ENCODE measurements around the gene USP10. TPM values are rescaled to one million over a fixed set of nuclear protein-coding genes. Genes with fewer than 3 reads are reported as not detected.

Gene USP10
- total RNA-seq, 1 experiment from 2014 or later, result 50.4 TPM

DNA sequence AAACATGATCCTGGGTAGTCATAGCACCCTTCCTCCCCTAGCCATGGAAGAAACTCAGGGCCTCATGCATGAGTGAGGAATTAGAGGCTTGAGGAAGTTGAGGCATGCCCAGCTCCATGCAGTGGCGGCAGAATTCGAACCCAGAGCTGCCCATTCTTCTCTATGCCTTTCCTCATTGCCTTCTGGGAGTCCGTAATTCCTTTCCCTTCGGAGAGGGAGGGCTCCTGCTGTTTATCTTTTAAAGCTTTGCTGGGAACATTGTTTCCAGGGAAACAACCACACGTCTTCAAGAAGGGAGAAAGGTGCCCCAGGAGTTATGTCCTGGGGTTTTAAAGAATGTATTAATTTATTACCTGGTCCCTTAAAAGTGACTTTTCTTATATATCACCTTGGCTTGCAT, 128.5 kb downstream of the USP10 start:
- intact Hi-C loops (cut with micrococcal nuclease), result no loop called here
- CTCF ChIA-PET, result no interaction called here
- Histone ChIP-seq H3K4me2 (ENCODE audit: low read length) (peak overlapping the region; percentile 29; the same call in 1 of the 2 replicates), H3K27ac (ENCODE audit: low read length) (no peak overlapping the region), H3K27me3 (ENCODE audit: low read length) (no peaks in the 10 kb centered on the region), H3K4me3 (ENCODE audit: low read length) (no peak overlapping the region), H3K36me3 (ENCODE audit: low read depth, low read length) (no peaks in the 10 kb centered on the region), H3K4me1 (ENCODE audit: insufficient read depth, low read length) (peaks cover 19% of the 10 kb centered on the region), H3K79me2 (ENCODE audit: low read length) (no peaks in the 10 kb centered on the region), H3K9ac (ENCODE audit: low read length) (no peak overlapping the region), H4K20me1 (ENCODE audit: low read length) (no peaks in the 10 kb centered on the region), H3K9me3 (ENCODE audit: low read length) (no peaks in the 10 kb centered on the region), H3K9me2 (replicated peaks; ENCODE audit: low read length) (no peaks in the 10 kb centered on the region), H3F3A (ENCODE audit: low read length, unreplicated experiment) (no peaks in the 10 kb centered on the region), H2AFZ (ENCODE audit: low read length) (no peak overlapping the region)
- ATAC-seq (no peak), DNase-seq (no peak)
- POLR2A ChIA-PET (ENCODE audit: unreplicated experiment), result no interaction called here
- BruUV-seq (replicated peaks), result no TSS peak
- TF ChIP-seq EZH2phosphoT487 (IDR thresholded peaks at IDR 0.05; ENCODE audit: borderline replicate concordance, low read length) (no peak), EZH2 (IDR thresholded peaks at IDR 0.05; ENCODE audit: low read length, unreplicated experiment) (no peak)
- TF ChIP-seq, protein P1, sequence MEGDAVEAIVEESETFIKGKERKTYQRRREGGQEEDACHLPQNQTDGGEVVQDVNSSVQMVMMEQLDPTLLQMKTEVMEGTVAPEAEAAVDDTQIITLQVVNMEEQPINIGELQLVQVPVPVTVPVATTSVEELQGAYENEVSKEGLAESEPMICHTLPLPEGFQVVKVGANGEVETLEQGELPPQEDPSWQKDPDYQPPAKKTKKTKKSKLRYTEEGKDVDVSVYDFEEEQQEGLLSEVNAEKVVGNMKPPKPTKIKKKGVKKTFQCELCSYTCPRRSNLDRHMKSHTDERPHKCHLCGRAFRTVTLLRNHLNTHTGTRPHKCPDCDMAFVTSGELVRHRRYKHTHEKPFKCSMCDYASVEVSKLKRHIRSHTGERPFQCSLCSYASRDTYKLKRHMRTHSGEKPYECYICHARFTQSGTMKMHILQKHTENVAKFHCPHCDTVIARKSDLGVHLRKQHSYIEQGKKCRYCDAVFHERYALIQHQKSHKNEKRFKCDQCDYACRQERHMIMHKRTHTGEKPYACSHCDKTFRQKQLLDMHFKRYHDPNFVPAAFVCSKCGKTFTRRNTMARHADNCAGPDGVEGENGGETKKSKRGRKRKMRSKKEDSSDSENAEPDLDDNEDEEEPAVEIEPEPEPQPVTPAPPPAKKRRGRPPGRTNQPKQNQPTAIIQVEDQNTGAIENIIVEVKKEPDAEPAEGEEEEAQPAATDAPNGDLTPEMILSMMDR (conservative IDR thresholded peaks at IDR 0.05; ENCODE audit: low read depth, low read length), result no peak

Other genes starting within 250 kb of the USP10 start
- gene MEAK7, start 195.3 kb upstream of the USP10 start, total RNA-seq (2014; rRNA removed), result 19.2 and 22.5 TPM in 2 replicates
- 408 and 465 TPM in 2 replicates for gene COTL1, start 81.9 kb upstream of the USP10 start, total RNA-seq (2014; rRNA removed)
- gene KLHL36, start 51.5 kb upstream of the USP10 start, total RNA-seq (2014; rRNA removed), result 33.8 and 35.0 TPM in 2 replicates
- gene CRISPLD2, start 120.0 kb downstream of the USP10 start, total RNA-seq (2014; rRNA removed), result 2.8 and 3.2 TPM in 2 replicates

Data from PC-3 (cell line).